Right cardiac atrium (tissue), 5 donors: ENCODE measurements around the gene CFAP100. TPM values are rescaled to one million over a fixed set of nuclear protein-coding genes. Genes with fewer than 3 reads are reported as not detected.
A peak's percentile ranks its signal among the peaks of the same experiment; 100 is the strongest.

Source experiments
- ATAC-seq, 2 donors: fragments of 200-7000 bp; cut with Tn5 transposase; one replicate each; pipeline versions ENCODE4 v1.8.0 to v1.9.1; 2020; ENCODE audit warnings: moderate library complexity in 2 of 2, mild to moderate bottlenecking in 1 of 2
- DNase-seq, 3 donors: peaks; one replicate each; pipeline ENCODE4 v3.0.0-alpha.2; 2020
- H3K27ac ChIP-seq: one replicate; pipeline ENCODE4 v1.5.1; 2013; ENCODE audit warnings: mild to moderate bottlenecking, low read length, control low read depth, moderate library complexity
- H3K27me3 ChIP-seq: one replicate; pipeline ENCODE4 v1.6.1; 2013; ENCODE audit not compliant: control insufficient read depth, insufficient read depth
- H3K4me1 ChIP-seq: one replicate; pipeline ENCODE4 v1.6.1; 2013; ENCODE audit warnings: low read length; ENCODE audit not compliant: control insufficient read depth, insufficient read depth
- H3K4me3 ChIP-seq: one replicate; pipeline ENCODE4 v1.5.1; 2013; ENCODE audit warnings: low read length, control low read depth
- H3K9me3 ChIP-seq: one replicate; pipeline ENCODE4 v1.6.1; 2013; ENCODE audit warnings: low read length; ENCODE audit not compliant: control insufficient read depth
- WGBS: extraction: QIAGEN DNeasy Blood & Tissue Kit; methylation state at CpG from one replicate; pipeline ENCODE4 v1.1.7; 2013; 5-methylcytosine and 5-hydroxymethylcytosine counted together
- intact Hi-C, 4 donors: fragments of 100-400 bp; cut with DNase I; formaldehyde crosslinking; loops; one replicate each; pipeline versions ENCODE4 v1.11.0 to v1.14.0; 2022 to 2023
- polyA plus RNA-seq: library from polyadenylated mRNA; stranded (reverse); fragments of 200-250 nt; gene quantifications from one replicate; pipeline ENCODE4 v1.2.3, GENCODE V29; 2013
- total RNA-seq, 4 donors: library from RNA; stranded (reverse); fragmentation: NEBNext Ultra II Directional; extraction: Animal tissue kit (Norgen Biotek cat#: 25700); gene quantifications; one replicate each; pipeline ENCODE4 v1.2.1, GENCODE V29; 2021
- donor health status: healthy with polysubstance abuse.
- donor health status: DM: no; HTN: yes; CAD: no.
- donor health status: DM: no; HTN: no; CAD: no.
- donor health status: DM: no; HTN: yes; CAD: no; lungs with severe emphysema.
- donor health status: DM: yes; HTN: yes; CAD: no.

The CFAP100 gene
- total and polyA plus RNA-seq, 5 donors = not detected

DNA sequence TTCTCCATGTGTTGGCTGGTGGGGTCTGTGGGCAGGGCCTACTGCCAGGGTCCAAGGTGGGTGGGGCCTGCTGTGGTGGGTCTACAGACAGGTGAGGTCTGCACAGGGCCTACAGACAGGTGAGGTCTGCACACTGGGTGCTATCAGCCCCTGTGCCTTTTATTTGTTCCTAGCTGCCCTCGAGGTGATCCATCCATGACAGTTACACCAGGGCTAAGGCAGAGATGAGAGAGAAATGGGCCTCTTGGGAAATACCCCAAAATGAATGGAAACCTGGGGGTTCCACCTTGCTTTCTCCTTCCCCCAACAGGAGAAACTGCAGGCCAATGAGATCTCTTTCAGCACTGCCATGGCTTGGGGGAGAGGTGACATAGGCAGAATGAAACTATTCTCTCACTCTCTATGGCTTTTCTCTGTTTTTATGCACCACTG is 36.4 kb downstream of the CFAP100 start:
- WGBS = 95% methylated on average over 1 of the region's 1 CpG
- Histone ChIP-seq H3K9me3 (no peaks in the 10 kb centered on the region), H3K27me3 (no peaks in the 10 kb centered on the region), H3K27ac (no peak overlapping the region), H3K4me1 (no peaks in the 10 kb centered on the region), H3K4me3 (no peak overlapping the region)
- intact Hi-C loops = no loop called here
- ATAC-seq = no peak
- no peak for DNase-seq

DNA sequence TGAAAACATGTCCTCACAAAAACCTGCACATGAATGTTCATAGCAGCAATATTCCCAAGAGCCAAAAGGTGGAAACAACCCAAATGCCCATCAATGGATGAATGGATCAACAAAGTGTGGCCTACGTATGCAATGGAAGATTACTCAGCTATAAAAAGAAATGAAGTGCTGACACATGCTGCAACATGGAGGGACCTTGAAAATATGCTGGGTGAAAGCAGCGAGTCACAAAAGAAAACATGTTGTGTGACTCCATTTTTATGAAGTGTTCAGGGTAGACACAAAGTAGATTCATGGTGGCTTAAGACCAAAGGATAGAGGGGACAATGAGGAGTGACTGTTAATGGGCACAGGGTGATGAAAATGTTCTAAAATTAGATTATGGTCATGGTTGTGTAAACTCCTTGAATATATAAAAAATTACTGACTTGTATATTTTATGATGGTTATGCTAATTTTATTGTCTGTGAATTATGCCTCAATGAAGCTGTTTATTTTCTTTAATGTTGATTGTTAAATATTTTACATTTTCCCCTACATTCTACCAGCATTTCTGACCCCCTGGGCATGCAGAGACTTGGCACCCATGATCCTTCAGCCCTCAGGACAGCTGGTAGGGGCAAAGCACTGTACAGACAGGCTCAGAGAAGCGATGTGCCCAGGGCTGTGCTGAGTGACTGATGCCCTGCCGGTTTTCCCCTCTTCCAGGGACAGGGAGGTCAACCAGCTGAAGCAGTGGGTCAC is 37.8 kb downstream of the CFAP100 start:
- H3K27me3 ChIP-seq = no peaks in the 10 kb centered on the region
- no peak overlapping the region for H3K4me3 ChIP-seq
- peak overlapping the region; percentile 25 for H3K27ac ChIP-seq
- H3K4me1 ChIP-seq = no peaks in the 10 kb centered on the region
- no peak for DNase-seq
- intact Hi-C loops = no loop called here
- H3K9me3 ChIP-seq = no peaks in the 10 kb centered on the region
- WGBS = 85% methylated on average over 4 of the region's 4 CpGs
- ATAC-seq = no peak

DNA sequence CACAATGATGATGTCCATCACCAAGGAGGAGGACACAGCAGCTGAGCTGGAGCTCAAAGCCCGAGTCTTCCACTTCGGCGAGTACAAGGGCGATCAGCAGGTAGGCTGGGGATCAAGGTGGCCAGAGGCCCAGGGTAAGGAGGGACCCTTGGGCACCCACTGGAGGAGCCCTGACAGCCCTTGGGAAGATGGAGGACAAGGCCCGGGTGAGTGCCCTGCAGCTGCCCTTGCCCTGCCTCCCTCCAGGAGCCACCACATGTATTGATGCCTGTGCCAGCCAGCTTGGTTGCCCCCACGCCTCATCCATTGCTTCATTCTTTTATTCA is 38.4 kb downstream of the CFAP100 start:
- no peaks in the 10 kb centered on the region for H3K27me3 ChIP-seq
- no peaks in the 10 kb centered on the region for H3K9me3 ChIP-seq
- H3K4me3 ChIP-seq = no peak overlapping the region
- intact Hi-C loops = no loop called here
- H3K4me1 ChIP-seq = no peaks in the 10 kb centered on the region
- DNase-seq (no peak), ATAC-seq (peak; percentile 30 to 32)
- peak overlapping the region; percentile 25 for H3K27ac ChIP-seq
- WGBS = 95% methylated on average over 6 of the region's 6 CpGs

DNA sequence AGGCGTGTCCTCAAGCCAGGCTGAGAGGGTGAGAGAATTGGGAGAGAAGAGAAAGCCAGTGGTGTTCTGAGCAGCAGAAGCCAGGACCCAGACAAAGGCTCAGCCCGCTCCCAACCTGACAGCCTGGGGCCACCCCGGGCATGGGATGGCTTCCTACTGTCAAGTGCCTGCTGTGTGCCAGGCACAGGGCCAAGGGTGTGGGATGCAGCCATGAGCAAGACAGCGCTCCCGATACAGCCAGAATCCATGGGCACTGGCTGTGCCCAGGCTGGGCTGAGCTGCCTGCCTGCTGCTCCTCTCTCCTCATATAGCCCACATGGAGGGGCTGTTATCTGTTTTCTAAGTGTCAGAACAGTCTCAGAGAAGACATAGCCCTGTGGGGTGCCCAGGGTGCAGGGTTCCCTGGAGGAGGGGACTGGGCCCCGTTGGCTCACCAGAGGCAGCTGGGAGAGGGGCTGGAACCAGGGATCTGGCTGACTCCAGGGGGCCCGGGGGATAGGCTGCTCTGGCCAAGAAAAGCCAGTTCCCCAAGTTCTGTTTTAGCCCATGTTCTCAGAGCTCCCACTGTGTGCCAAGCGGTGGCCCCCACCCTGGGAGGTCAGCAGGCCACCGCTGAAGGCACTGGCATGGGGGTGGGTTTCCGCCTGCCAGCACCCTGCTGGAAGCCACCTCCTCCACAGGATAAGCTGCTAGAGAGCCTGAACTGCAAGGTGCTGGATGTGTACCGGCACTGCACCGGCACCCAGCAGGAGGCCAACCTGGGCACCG is 39.0 kb downstream of the CFAP100 start:
- Histone ChIP-seq H3K4me1 (no peaks in the 10 kb centered on the region), H3K27me3 (no peaks in the 10 kb centered on the region), H3K9me3 (no peaks in the 10 kb centered on the region), H3K27ac (peak overlapping the region; percentile 25), H3K4me3 (no peak overlapping the region)
- 84% methylated on average over 13 of the region's 13 CpGs for WGBS
- ATAC-seq (peak; percentile 73 to 84), DNase-seq (peak; percentile 44 to 81 (median 79))
- intact Hi-C loops = no loop called here

DNA sequence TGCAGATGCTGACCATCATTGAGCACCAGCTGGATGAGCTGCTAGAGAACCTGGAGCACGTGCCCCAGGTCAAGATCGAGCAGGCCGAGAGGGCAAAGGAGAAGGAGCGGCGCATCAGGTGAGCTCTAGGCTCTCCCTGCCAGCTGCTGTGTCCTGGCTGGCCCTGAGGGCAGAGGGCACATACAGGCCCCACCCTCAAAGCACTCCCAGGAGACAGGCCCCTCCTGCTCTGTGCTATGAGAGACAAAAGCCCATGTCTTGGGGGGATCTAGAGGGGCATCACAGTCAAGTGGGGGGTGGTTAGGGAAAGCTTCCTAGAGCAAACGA is 39.5 kb downstream of the CFAP100 start:
- H3K27ac ChIP-seq = no peak overlapping the region
- DNase-seq = no peak
- no peaks in the 10 kb centered on the region for H3K4me1 ChIP-seq
- H3K27me3 ChIP-seq = no peaks in the 10 kb centered on the region
- no peaks in the 10 kb centered on the region for H3K9me3 ChIP-seq
- peak in 1 of 2 donors; percentile 9 for ATAC-seq
- H3K4me3 ChIP-seq = no peak overlapping the region
- WGBS = 94% methylated on average over 6 of the region's 6 CpGs
- intact Hi-C loops = no loop called here

DNA sequence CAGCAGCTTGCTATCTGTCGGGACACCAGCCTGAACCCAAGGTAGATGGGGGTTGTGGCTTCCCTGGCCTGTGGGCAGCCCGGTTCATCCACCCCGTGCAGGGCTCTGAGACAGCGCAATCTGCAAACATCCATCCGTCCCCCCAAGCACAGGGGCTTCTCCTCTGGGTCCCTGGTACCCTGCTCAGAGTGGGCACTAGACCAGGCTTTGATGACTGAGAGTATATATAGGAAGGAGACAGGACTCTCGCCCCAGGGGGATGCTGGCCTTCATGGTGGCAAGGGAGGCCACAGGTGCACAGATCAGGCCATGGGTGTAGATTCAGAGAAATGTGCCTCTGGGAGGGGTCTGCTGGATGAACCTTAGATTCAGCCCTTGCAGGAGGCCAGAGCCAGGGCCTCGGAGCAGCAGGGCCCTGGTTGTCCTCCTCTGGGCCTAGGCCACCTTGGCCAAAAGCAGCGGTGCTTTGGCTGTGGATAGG is 40.3 kb downstream of the CFAP100 start:
- intact Hi-C loops = no loop called here
- no peaks in the 10 kb centered on the region for H3K27me3 ChIP-seq
- WGBS = 92% methylated on average over 8 of the region's 8 CpGs

DNA sequence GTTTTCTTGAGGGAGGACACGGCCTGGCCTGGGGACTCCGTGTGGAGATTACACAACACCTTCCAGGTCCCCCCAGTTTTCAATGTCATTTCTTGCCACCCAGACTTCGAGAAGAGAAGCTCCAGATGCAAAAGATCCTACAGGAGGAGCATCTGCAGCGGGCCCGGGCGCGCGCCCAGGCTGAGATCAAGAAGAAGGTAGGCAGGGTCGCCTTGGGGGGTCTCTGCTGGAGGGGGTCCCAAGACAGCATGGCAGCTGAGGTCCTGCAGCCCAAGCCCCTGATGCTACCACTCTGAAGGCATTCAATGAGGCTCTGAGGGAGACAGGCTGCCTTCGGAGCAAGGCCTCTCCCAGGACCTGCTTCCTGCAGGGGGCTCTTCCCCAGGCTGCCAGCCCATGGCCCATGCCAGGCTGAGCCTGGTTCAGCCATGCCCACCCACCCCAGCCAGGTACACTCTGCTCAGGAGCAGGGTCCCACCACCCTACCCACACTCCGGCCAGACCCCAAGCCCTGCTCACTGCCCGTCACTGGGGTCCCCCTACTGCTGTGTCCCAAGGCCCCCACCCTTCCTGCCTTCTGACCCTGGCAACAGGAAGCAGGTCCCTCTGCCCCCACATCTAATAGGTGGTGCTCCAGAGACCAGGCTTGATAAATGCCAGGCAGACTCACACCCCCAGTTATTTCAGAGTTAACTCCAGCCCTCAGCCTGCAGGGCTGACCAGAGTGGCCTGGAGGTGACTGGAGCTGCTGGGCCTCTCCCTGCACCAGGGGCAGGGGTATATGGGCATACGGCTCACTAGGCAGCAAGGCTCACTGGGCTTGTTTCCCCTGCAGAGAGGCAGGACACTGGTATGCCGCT is 41.0 kb downstream of the CFAP100 start:
- 95% methylated on average over 14 of the region's 14 CpGs for WGBS

More for the DNA sequence above, 40.3 kb downstream of the CFAP100 start:
- Histone ChIP-seq H3K4me1 (no peaks in the 10 kb centered on the region), H3K9me3 (no peaks in the 10 kb centered on the region), H3K4me3 (no peak overlapping the region), H3K27ac (no peak overlapping the region)
- DNase-seq = no peak
- no peak for ATAC-seq

DNA sequence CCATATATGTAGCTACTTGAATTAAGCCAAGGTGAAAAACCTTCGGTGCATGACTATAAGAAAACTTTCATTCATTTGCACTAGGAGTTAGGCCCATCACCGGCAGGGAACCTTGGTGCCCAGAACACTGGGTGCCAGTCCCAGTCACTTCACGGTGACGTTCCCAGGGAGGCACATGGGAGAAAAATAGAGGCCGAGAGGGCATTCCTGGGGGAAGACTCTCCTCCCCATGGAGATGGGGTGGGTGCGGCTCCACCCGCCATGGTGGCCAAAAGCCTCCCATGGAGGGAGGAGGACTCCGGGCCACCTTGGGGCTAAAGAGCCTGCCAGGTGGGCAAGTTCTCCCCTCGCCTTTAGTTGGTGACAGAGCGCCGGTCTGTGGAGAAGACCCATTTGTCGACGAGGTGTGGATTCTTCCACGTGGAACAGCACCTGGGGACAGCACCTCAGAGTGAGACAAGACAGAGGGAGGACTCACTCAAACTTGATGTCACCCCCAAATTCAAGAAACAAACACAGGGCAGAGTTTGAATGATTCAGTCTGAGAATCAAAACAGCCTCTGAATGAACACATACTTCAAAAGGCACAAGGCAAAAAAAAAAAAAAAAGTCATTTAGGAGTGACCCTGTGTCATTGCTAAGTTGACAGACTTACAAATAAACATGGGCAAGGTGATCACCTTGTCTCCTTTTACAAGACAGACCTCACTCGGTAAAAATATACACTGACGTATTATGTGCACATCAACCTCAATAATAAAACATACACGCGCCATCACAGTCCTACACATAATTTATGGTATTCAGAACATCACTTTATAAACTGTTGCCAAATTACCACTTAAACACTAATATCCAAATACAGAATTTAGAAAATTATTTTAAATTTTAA is 42.4 kb downstream of the CFAP100 start:
- H3K27me3 ChIP-seq = no peaks in the 10 kb centered on the region
- H3K27ac ChIP-seq = no peak overlapping the region
- H3K9me3 ChIP-seq = no peaks in the 10 kb centered on the region
- DNase-seq = no peak
- ATAC-seq = no peak
- intact Hi-C loops = no loop called here
- H3K4me1 ChIP-seq = no peaks in the 10 kb centered on the region
- H3K4me3 ChIP-seq = no peak overlapping the region
- 94% methylated on average over 18 of the region's 18 CpGs for WGBS

More for the DNA sequence above, 41.0 kb downstream of the CFAP100 start:
- Histone ChIP-seq H3K4me3 (no peak overlapping the region), H3K27ac (no peak overlapping the region), H3K4me1 (no peaks in the 10 kb centered on the region), H3K9me3 (no peaks in the 10 kb centered on the region), H3K27me3 (no peaks in the 10 kb centered on the region)
- intact Hi-C loops = no loop called here
- DNase-seq (no peak), ATAC-seq (no peak)

DNA sequence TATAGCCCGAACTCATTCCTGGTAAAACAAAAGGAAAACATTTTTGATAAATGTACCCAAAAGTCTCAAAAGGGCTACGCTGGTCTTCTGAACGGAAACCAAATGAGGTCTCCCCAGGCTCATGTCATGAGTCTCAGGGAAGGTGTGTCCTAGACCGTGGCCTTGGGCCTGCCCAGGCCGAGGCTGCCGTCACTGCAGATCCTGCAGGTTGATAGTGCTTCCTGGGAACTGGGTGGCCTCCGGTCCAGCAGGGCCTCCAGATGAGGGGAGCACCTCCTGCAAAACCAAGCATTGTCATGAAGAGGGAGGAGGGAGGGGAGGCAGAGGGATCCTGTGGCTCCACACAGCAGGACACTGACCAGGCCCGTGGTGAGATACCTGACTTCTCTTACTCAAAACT is 43.5 kb downstream of the CFAP100 start:
- Histone ChIP-seq H3K27ac (no peak overlapping the region), H3K9me3 (no peaks in the 10 kb centered on the region), H3K27me3 (no peaks in the 10 kb centered on the region), H3K4me1 (no peaks in the 10 kb centered on the region), H3K4me3 (no peak overlapping the region)
- ATAC-seq = no peak
- intact Hi-C loops = no loop called here
- 83% methylated on average over 8 of the region's 8 CpGs for WGBS
- no peak for DNase-seq

DNA sequence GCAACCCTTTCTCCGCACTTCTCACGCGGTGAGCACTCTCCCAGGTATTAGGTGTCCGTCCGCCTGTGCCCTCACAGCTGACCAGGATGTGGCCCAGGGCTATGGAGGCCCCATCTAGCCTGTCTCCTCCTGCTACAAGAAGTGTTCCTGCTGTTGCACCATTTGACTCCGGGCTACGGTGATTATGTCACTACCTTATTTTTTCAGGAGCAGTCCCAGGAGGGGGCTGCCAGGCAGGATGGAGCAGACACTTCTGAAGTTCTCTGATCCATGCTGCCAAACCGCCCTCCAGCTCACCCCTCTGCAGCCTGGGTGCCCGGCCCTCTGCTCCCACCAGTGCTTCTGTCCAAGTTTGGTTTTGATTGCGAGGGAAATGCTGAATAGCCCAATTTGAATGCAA is 44.0 kb downstream of the CFAP100 start:
- H3K4me1 ChIP-seq = no peaks in the 10 kb centered on the region
- no peaks in the 10 kb centered on the region for H3K27me3 ChIP-seq
- no peak overlapping the region for H3K27ac ChIP-seq
- DNase-seq = no peak
- intact Hi-C loops = no loop called here
- no peaks in the 10 kb centered on the region for H3K9me3 ChIP-seq
- WGBS = 93% methylated on average over 10 of the region's 10 CpGs
- H3K4me3 ChIP-seq = no peak overlapping the region
- no peak for ATAC-seq
